Measurements from ENCODE around the gene POTEB3.
"Not testable (repeated sequence)": the region's sequence is repeated elsewhere in the genome, so short reads cannot be mapped to it uniquely, and the experiment has no call there.

POTEB3 gene

DNA sequence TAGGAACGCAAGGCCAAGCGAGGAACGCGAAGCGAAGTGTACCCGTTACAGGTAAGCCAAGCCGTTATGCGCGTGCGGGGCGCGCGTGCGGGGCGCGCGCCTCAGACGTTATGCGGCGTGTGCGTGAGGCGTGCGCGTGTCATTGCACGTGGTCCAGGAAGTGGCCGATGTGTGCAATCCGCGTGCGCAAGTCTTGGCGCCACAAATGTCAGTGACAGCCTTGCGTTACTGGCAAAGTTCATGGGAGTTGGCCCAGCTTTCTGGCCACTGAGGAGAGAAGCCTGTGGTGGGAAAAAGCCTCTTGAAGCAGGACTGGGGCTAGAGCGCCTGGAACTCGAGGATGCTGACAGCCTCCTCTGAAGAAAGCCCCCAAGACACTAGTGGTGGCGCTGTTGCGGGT lies at the start of gene POTEB3:
Gene POTEB3, minus strand, starts transcription at position 101 of the 400 bp plus-strand sequence. CDS start 488 bp downstream, outside the sequence.
- DNase-seq (ENCODE audit: low read depth, low spot score): not testable (repeated sequence)

DNA sequence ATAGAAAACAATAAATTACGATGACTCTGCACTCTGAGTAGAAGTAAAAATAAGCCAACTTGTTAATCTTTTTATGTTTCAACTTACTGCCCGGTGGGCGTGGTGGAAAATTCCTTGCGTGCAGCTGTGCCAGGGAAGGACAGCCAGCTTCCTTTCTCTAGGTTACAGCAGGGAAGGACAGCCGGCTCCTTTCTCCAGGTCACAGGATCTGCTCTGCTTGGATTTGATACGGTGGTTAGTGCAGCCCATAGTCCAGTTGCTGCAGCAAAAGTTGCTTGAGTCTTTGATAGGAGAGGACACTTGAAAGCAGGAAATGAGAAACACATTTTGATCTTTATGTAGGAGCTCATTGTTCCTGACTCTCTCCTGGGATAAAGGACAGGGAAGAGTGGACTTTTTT lies 13.4 kb upstream of the POTEB3 start:
- not testable (repeated sequence) for DNase-seq (ENCODE audit: low read depth, low spot score)

DNA sequence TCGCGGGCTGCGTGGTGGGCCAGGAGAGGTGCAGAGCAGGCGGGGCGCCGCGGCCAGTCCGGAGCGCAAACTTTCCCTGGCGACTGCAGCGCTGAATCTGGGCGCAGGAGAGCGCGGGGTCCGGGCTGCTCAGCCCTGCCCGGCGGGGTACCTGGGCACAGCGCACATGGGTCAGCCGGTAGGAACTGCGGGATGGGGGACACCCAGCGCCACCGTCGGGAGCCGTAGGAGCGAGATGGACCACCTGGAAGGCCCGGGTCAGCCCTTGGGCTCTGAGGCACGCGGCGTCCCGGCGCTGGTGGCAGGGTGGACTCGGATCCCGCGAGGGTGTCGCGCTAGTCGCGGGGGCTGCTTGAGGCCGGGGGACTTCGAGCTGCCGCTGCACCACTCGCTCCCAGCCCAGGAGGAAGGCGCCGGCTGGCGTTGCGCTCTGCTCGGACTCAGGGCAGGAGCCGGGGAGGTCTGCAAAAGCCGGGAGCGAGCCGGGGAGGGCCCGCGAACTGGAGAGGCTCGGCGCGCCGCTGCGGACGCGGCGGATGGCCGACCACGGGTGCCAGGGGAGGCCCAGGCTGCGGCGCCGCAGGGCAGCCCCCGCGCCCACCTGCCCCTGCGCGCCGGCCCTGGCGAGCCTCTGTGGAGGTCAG lies 11.7 kb upstream of the POTEB3 start:
- not testable (repeated sequence) for DNase-seq (ENCODE audit: low read depth, low spot score)

DNA sequence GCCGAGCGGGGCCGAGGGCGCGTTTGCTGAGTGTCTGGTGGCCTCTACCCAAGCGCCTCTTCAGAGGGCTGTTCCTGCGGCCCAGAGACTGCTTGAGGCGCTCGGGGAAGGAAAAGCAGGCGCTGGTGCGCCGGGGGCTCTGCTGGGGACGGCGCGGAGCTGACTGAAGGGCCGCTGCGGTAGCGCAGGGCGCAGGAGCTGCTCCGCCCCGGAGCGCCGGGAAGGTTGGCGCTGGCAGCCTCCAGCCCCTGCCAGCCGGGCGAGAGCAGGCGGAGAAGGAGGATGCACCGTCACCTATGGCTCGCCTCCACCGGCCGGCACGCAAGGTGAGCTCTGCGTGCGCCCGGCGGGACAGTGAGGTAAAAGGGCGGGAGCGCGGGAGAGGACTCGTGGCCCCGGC lies 11.2 kb upstream of the POTEB3 start:
- DNase-seq (ENCODE audit: low read depth, low spot score): not testable (repeated sequence)

DNA sequence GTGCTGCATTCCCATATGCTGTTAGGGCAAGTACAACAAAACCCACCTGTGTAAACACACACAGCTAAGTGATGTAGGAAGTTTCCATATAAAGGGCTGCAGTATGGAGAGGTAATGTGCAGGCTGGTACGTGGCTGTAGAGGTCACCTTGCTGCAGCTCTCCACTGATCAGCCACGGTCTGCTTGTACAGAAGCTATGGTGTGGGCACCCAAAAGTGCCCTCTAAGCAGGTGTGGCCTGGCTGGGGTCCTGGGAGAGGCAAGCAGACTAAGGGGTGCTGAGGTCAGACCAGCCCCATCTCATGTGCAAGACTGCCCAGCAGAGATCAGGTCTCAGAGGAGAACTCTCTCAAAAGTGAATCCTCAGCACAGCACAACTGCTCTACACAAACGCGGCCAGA lies 32.9 kb downstream of the POTEB3 start:
- not testable (repeated sequence) for DNase-seq (ENCODE audit: low read depth, low spot score)

DNA sequence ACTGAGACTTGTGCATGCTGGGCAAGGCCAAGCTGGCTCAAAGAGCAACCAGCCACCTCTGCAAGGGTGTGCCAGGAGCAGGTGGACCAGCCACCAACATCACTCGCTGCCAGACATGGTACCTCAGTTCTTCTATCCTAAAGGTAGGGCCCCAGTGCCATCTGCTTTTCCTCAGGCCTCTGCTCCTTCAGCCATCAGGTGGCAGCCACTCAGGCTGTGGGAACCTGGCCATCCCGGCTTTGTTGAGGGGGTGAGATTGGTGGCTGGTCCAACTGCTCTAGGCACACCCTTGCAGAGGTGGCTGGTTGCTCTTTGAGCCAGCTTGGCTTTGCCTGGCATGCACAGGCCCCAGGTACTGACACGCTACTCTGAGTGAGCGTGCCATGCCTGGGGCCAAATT lies 38.8 kb downstream of the POTEB3 start:
- DNase-seq (ENCODE audit: low read depth, low spot score): not testable (repeated sequence)

DNA sequence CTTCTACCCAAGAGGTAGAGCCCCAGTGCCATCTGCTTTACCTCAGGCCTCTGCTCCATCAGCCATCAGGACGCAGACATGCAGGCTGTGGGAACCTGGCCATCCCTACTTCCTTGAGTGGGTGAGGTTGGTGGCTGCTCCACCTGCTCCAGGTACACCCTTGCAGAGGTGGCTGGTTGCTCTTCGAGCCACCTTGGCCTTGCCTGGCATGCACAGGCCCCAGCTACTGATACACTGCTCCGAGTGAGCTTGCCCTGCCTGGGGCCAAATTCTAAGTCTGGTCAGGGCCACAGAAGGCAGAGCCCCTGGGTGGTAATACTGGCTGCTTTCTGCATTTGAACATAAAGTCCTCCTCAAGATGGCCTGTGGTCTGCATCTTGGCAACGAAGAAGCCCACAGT lies 41.2 kb downstream of the POTEB3 start:
- not testable (repeated sequence) for DNase-seq (ENCODE audit: low read depth, low spot score)

DNA sequence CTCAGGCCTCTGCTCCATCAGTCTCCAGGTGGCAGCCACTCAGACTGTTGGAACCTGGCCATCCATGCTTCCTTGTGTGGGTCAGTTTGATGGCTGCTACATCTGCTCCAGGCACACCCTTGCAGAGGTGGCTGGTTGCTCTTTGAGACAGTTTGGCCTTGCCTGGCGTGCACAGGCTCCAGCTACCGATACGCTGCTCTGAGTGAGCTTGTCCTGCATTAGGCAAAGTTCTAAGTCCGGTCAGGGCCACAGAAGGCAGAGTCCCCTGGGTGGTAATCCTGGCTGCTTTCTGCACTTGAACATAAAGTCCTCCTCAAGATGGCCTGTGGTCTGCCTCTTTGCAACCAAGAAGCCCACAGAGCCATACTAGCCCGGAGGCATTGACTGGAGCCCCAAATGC lies 41.8 kb downstream of the POTEB3 start:
- not testable (repeated sequence) for DNase-seq (ENCODE audit: low read depth, low spot score)

DNA sequence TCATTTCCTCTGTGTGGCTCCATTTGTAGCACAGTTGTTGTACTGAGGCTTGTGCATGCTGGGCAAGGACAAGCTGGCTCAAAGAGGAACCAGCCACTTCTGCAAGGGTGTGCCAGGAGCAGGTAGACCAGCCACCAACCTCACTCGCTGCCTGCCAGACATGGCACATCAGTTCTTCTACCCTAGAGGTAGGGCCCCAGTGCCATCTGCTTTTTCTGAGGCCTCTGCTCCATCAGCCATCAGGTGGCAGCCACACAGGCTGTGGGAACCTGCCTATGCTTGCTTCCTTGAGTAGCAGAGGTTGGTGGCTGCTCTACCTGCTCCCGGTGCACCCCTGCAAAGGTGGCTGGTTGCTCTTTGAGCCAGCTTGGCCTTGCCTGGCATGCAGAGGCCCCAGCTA lies 42.6 kb downstream of the POTEB3 start:
- not testable (repeated sequence) for DNase-seq (ENCODE audit: low read depth, low spot score)

DNA sequence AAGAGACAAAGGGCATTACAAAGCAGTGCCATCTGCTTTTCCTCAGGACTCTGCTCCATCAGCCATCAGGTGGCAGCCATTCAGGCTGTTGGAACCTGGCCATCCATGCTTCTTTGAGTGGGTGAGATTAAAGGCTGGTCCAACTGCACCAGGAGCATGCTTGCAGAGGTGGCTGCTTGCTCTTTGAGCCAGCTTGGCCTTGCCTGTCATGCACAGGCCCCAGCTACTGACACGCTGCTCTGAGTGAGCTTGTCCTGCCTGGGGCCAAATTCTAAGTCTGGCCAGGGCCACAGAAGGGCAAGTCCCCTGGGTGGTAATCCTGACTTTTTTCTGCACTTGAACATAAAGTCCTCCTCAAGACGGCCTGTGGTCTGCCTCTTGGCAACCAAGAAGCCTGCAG lies 43.1 kb downstream of the POTEB3 start:
- not testable (repeated sequence) for DNase-seq (ENCODE audit: low read depth, low spot score)

DNA sequence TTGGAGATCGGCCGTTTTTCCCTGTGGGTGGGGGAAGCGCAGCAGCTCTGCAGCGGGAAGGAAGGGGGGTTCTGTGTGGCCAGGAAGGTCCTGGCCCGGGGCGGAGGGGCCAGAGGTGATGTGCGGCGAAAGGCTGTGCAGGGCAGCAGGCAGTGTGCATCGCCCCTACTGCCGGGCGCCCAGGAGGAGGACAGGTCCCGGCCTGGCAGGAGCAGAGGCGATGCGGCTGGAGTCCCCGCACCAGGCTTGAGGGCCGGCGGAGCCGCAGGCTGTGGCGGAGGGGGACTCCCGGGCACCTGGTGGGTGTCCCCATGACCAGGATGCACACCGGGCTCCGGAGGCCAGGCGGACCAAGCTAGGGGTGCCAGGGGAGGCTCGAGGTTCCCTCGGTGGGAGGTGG lies 54.3 kb downstream of the POTEB3 start:
- not testable (repeated sequence) for DNase-seq (ENCODE audit: low read depth, low spot score)

DNA sequence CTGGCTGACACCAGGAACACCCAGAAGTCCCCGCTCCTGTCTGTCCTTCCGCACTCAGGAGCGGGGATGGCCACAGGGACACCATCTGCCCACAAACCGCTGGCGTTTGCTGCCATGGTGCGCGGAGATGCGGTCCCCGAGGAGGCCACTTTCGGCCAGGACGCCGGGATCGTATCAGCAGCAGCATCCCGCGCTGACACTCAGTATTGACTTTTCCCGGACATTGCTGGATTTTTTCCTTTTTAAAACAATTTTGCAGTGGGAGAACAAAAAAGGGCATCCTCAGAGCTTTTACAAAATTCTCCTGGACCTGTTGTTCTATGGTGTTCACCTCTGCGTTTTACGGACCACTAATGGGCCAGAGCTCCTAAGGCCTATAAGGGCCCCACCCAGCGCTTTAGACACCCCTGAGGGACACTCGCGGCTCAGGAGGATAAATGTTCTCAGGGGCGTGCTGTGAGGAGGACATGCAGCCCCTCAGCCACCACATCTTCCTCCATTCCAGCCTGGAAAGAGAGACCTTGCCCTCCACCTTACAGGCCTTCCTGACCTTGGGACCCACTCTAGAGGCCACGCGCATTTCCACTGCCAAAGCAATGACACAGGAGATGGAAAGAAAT lies 56.3 kb downstream of the POTEB3 start:
- not testable (repeated sequence) for DNase-seq (ENCODE audit: low read depth, low spot score)

DNA sequence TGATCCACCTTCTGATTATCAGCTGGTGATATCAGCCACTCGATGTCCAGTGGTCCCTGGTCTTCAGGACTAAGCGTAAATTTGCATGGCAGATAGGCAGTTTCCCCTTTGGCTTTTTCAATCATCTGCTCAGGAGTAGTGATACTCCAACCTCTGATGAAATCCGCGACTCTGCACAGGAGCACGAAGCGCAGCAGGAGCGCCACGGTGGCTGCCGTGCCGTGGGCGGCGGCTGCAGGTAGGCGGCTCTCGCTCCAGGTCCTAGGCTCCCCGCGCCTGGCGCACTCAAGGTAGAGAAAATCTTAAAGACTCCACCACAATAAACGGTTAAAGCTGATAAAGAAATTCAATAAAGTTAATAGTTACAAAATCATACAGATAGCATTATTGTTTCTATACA lies 66.6 kb downstream of the POTEB3 start:
- DNase-seq (ENCODE audit: low read depth, low spot score): not testable (repeated sequence)

DNA sequence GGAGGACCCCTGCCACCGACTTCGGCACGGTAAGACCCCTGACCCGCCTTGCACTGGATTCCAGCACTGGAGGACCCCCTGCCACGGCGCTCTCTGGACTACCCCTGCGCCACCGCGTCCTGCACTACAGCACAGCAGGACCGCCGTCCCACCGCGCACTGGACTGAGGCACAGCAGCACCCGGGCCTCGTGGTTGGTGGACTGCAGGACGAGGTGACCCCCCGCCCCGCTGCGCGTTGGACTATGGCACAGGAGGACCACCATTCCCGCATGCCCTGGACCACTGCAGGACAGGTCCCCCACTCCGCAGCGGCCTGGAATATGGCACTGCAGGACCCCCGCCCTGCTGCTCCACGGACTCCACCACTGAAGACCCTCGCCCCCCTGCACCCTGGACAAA lies 71.1 kb downstream of the POTEB3 start:
- not testable (repeated sequence) for DNase-seq (ENCODE audit: low read depth, low spot score)

DNA sequence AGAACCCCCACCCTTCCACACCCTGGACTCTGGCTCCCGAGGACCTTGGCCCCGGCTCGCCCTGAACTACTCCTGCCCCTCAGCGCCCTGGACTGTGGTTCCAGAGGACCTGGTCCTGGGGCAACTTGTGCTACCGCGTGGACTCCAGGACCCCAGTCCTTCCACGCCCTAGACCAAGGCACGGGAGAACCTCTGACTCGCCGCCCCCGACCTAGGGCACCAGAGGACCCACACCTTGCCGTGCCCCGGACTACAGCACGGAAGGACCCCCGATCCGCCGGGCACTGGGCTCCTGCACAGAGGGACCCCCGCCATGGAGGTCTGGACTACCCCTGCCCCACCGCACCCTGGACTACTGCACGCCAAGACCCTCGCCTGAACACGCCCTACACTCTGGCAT lies 71.7 kb downstream of the POTEB3 start:
- DNase-seq (ENCODE audit: low read depth, low spot score): not testable (repeated sequence)

Measured in brain pericyte (primary cell).